Hematopoietic multipotent progenitor cell treated with erythropoietin and hydrocortisone succinate and interleukin-3 and kit ligand, for 15 days (in vitro differentiated cells): ENCODE results near the gene TAF11L8.
"Not testable (repeated sequence)": the region's sequence is repeated elsewhere in the genome, so short reads cannot be mapped to it uniquely, and the experiment has no call there.

Experiments used
- DNase-seq: peaks from one replicate; pipeline ENCODE4 v3.0.0-alpha.2; 2015; ENCODE audit warnings: low spot score

Gene TAF11L8

DNA sequence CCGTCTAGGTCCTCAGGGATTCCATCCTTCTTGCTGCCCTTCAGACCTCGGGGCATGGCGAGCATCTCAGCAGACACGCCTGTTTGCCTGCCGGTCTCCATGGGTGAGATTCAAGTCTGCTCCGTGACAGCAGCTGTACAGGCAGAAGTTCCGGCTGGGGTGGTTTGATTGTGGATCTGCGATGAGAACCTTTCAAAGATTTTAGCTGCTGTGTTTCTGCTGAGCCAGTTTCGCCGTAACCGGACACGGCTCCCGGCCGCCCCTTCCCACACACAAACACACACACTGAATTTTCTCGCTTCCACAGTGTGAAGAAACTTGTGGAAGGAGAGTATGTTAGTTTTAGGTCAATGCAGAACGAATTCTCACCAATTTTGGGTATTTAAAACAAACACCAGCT is at the start of gene TAF11L8:
Gene TAF11L8, minus strand, starts transcription at position 101 of the 400 bp plus-strand sequence.
- not testable (repeated sequence) for DNase-seq

DNA sequence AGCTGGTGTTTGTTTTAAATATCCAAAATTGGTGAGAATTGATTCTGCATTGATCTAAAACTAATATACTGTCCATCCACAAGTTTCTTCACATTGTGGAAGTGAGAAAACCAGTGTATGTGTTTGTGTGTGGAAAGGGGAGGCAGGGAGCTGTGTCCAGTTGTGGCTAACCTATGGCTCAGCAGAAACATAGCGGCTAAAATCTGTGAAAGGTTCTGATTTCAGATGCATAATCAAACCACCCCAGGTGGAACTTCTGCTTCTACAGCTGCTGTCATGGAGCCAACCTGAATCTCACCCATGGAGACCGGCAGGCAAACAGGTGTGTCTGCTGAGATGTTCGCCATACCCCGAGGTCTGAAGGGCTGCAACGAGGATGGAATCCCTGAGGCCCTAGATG is 43.4 kb upstream of the TAF11L8 start, which contains the start of gene TAF11L14:
Gene TAF11L14, plus strand, starts transcription at position 301 of the 400 bp plus-strand sequence.
- no peak for DNase-seq

DNA sequence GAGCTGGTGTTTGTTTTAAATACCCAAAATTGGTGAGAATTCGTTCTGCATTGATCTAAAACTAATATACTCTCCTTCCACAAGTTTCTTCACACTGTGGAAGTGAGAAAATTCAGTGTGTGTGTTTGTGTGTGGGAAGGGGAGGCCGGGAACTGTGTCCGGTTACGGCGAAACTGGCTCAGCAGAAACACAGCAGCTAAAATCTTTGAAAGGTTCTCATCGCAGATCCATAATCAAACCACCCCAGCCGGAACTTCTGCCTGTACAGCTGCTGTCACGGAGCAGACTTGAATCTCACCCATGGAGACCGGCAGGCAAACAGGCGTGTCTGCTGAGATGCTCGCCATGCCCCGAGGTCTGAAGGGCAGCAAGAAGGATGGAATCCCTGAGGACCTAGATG is 41.0 kb upstream of the TAF11L8 start, which contains the start of gene TAF11L13:
Gene TAF11L13, plus strand, starts transcription at position 301 of the 400 bp plus-strand sequence.
- not testable (repeated sequence) for DNase-seq

DNA sequence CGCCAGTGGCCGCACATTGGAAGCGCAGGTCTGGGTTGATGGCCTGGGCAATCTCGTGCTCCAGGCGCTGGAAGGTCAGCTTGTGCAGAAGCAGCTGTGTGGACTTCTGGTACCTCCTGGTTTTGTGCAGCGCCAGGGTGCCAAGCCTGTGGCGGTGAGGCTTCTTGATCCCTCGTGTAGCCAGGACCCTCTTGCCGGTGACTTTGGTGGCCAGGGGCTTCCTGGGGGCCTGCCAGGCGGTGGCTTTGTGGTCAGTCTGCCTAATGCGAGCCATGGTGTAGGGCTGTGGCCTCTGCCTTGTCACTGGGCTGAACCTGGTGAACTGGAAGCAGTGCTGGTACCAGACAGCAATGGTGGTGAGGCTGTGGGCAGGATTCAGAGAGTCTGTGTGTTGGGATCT is 34.9 kb upstream of the TAF11L8 start:
- DNase-seq: no peak

DNA sequence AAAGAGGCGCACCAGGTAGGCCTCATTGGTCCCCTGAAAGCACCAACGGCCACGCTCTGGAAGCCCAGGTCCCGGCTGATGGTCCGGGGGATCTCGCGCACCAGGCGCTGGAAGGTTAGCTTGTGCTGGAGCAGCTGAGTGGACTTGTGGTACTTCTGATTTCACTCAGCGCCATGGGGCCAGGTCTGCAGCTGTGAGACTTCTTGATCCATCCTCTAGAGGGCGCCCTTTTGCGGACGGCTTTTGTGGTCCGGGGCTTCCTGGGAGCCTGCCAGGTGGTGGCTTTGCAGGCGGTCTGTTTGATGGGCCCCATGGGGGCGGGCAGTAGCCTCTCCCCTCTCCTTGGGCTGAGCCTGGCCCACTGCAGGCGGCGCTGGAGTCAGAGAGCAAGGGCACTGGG is 29.9 kb upstream of the TAF11L8 start:
- no peak for DNase-seq

DNA sequence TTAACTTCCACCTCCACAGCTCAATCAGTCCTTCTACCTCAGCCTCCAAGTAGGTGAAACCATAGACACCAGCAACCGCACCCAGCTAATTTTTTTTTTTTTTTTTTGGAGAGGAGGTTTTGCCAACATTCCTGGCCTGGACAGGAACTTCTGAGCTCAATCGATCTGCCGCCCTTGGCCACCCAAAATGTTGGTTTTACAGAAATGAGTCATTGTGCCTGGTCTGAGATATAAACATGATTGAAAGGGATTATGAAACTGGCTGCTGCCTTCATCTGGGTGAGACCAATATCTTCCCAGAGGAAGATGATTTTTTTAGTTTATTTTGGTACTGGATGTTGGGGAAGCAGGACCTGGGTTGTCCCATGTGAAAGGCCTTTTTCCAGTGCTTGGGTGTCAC is 28.6 kb upstream of the TAF11L8 start:
- DNase-seq: no peak

DNA sequence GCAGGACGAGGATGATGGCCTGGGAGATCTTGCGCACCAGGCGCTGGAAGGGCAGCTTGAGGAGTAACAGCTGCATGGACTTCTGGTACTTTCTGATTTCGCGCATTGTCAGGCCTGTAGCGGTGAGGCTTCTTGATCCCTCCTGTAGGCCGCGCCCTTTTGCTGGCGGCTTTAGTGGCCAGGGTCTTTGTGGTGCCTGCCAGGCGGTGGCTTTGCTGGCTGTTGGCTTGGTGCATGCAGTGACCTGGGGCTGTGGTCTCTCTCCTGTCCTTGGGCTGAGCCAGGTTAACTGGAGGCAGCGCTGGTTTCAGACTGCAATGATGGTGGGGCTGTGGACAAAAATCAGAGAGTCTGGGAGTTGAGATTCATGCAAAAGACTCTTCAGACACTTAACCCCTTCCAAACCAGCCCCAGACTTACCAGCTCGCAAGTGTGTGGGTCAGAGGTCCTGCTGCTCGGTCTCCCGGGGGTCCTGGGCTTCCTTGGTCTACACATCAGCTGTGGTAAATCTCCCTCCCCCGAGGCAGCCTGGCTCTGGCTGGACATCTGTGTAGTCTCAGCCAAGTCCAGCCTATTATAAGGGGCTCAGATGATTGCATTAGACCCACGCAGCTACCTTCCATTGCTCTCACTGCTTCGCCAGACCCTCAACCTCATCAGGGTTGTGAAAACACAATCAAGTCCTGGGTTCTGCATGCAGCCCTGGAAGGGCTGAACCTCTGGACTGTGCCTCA is 24.3 kb upstream of the TAF11L8 start:
- DNase-seq: no peak

DNA sequence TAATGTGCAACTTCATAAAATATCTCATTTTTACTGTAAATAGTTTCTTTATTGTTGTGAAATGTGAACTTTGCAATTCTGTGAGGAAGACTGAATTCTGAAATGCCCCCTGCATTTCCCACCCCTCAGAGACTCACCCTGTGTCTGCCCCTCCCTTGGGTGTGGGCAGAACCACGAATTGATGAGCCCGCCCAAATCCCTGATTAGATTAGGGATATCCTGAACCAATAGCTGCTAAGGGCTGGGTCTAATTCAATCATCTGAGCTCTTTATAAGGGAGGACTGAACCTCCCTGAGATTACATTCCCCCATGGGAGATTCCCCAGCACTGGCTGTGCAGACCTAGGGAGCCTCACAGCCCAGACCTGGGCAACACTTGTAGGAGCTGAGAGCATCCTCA is 19.3 kb upstream of the TAF11L8 start, which contains the start of gene TAF11L12:
Gene TAF11L12, plus strand, starts transcription at position 301 of the 400 bp plus-strand sequence.
- not testable (repeated sequence) for DNase-seq

DNA sequence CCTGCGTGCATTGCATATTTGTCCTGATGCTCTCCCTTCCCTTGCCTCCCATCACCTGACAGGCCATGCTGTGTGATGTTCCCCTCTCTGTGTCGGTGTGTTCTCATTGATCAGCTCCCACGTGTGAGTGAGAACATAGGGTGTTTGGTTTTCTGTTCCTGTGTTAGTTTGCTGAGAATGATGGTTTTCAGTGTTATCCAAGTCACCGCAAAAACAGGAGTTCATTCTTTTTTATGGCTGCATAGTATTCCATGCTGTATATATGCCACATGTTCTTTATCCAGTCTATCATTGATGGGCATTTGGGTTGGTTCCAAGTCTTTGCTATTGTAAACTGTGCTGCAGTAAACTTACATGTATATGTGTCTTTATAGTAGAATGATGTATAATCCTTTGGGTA is 16.7 kb upstream of the TAF11L8 start:
- not testable (repeated sequence) for DNase-seq

DNA sequence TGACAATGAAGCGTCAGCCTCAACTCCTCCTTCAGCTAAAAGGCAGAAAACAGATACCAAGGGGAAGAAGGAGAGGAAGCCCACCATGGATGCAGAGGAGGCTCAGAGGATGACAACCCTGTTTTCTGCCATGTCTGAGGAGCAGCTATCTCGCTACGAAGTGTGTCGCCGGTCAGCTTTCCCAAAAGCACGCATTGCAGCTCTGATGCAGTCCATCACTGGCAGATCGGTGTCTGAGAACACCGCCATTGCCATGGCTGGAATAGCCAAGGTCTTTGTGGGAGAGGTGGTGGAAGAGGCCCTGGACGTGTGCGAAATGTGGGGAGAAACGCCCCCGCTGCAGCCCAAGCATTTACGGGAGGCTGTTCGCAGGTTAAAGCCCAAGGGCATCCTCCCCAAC is 14.2 kb upstream of the TAF11L8 start:
- DNase-seq: no peak

DNA sequence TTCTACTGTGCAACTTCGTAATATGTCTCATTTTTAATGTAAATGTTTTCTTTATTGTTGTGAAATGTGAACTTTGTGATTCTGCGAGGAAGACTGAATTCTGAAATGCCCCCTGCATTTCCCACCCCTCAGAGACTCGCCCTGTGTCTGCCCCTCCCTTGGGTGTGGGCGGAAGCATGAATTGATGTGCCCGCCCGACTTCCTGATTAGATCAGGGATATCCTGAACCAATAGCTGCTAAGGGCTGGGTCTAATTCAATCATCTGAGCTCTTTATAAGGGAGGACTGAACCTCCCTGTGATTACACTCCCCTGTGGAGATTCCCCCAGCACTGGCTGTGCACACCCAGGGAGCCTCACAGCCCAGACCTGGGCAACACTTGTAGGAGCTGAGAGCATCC is 13.1 kb upstream of the TAF11L8 start, which contains the start of gene TAF11L11:
Gene TAF11L11, plus strand, starts transcription at position 304 of the 400 bp plus-strand sequence.
- not testable (repeated sequence) for DNase-seq

DNA sequence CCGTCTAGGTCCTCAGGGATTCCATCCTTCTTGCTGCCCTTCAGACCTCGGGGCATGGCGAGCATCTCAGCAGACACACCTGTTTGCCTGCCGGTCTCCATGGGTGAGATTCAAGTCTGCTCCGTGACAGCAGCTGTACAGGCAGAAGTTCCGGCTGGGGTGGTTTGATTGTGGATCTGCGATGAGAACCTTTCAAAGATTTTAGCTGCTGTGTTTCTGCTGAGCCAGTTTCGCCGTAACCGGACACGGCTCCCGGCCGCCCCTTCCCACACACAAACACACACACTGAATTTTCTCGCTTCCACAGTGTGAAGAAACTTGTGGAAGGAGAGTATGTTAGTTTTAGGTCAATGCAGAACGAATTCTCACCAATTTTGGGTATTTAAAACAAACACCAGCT is 7.0 kb upstream of the TAF11L8 start, which contains the start of gene TAF11L10:
Gene TAF11L10, minus strand, starts transcription at position 101 of the 400 bp plus-strand sequence.
- not testable (repeated sequence) for DNase-seq

DNA sequence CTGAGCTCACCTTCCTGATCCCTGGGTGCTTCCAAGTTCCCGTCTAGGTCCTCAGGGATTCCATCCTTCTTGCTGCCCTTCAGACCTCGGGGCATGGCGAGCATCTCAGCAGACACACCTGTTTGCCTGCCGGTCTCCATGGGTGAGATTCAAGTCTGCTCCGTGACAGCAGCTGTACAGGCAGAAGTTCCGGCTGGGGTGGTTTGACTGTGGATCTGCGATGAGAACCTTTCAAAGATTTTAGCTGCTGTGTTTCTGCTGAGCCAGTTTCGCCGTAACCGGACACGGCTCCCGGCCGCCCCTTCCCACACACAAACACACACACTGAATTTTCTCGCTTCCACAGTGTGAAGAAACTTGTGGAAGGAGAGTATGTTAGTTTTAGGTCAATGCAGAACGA is 3.5 kb upstream of the TAF11L8 start, which contains the start of gene TAF11L9:
Gene TAF11L9, minus strand, starts transcription at position 140 of the 400 bp plus-strand sequence.
- DNase-seq: not testable (repeated sequence)

DNA sequence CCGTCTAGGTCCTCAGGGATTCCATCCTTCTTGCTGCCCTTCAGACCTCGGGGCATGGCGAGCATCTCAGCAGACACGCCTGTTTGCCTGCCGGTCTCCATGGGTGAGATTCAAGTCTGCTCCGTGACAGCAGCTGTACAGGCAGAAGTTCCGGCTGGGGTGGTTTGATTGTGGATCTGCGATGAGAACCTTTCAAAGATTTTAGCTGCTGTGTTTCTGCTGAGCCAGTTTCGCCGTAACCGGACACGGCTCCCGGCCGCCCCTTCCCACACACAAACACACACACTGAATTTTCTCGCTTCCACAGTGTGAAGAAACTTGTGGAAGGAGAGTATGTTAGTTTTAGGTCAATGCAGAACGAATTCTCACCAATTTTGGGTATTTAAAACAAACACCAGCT is 5.1 kb downstream of the TAF11L8 start, which contains the start of gene TAF11L7:
Gene TAF11L7, minus strand, starts transcription at position 101 of the 400 bp plus-strand sequence.
- DNase-seq: not testable (repeated sequence)
